Measurements from ENCODE around the gene AKAP6.
A peak's percentile ranks its signal among the peaks of the same experiment; 100 is the strongest.

AKAP6 gene

GRCh38 chr14:32802295-32802694 lies 473.2 kb downstream of the AKAP6 start:
- Mint-ChIP-seq H3K4me1 (no peaks in the 10 kb centered on the region), H3K27me3 (ENCODE audit: low read depth, poor library complexity) (no peaks in the 10 kb centered on the region), H3K4me3 (no peak overlapping the region), H3K27ac (no peak overlapping the region), H3K36me3 (ENCODE audit: low read depth) (peaks cover 21% of the 10 kb centered on the region), H3K9me3 (peaks cover 75% of the 10 kb centered on the region)
- no peak for DNase-seq
- TF ChIP-seq CTCF (IDR thresholded peaks at IDR 0.05) = no peak

DNA sequence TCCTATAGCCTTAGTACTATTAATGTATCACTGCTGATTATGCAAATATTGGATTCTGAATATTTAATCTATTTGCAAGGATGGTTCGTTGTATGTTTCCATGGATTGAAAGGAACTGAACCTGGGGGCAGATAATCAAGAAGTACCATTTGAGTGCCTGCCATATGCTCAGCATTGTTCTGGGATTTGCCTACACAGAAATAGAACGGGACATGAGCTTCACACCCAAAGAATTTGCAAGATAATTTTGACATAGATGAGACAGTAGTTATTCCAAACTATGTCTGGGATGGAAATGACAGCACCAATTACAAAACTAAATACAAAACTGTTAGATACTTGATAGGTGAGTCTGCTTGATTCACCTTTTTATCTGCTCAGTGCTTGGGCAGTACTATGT lies 476.9 kb downstream of the AKAP6 start:
- Mint-ChIP-seq H3K9me3 (peaks cover 47% of the 10 kb centered on the region), H3K36me3 (ENCODE audit: low read depth) (peaks cover 21% of the 10 kb centered on the region), H3K4me3 (no peak overlapping the region), H3K4me1 (peaks cover 26% of the 10 kb centered on the region), H3K27me3 (ENCODE audit: low read depth, poor library complexity) (no peaks in the 10 kb centered on the region), H3K27ac (no peak overlapping the region)
- DNase-seq = no peak
- TF ChIP-seq CTCF (IDR thresholded peaks at IDR 0.05) = no peak

DNA sequence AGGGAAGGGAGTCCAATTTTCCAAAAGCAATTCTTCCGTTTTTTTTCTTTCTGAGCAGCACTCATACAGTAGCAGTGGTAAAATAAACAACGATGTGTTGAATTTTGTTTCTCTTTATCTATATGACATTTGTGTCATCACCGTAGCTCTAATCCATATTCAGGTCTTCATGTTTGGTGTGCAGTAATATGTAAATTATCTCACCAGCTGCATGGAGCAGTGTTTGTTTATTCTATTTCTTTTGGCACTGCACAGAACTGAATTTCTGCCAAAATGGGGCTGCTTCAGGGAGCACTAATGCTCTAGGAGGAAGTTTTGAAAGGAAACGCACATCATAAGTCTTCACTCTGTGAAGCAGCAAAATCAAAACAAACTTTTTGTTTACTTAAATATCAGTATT lies 479.5 kb downstream of the AKAP6 start:
- peaks cover 26% of the 10 kb centered on the region for H3K9me3 Mint-ChIP-seq
- peaks cover 38% of the 10 kb centered on the region for H3K4me1 Mint-ChIP-seq
- H3K27ac Mint-ChIP-seq = no peak overlapping the region
- no peak for TF ChIP-seq CTCF (IDR thresholded peaks at IDR 0.05)
- no peaks in the 10 kb centered on the region for H3K27me3 Mint-ChIP-seq (ENCODE audit: low read depth, poor library complexity)
- H3K4me3 Mint-ChIP-seq = no peak overlapping the region
- H3K36me3 Mint-ChIP-seq (ENCODE audit: low read depth) = peaks cover 16% of the 10 kb centered on the region
- DNase-seq = no peak

DNA sequence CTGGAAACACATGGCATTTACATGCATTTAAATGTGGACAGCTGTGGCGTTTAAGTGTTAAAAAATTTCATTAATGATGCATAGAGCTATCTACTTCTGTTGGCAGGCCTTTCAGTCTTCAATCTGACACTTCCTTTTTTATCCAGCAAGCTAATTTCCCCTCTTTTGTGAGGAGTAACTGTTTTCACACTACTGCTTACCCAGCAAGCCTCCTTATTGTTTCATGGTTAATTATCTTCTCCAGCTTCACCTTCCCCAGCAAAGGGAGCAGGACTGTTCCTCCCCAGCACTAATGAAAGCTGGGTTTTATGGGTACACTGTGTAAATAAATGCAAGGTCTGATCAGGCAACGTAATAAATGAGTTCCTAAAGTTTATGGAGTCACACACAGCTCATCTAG lies 480.2 kb downstream of the AKAP6 start:
- no peak for DNase-seq
- Mint-ChIP-seq H3K4me1 (peaks cover 40% of the 10 kb centered on the region), H3K27ac (peak overlapping the region; percentile 97), H3K36me3 (ENCODE audit: low read depth) (peaks cover 10% of the 10 kb centered on the region), H3K4me3 (peak overlapping the region; percentile 23), H3K9me3 (peaks cover 19% of the 10 kb centered on the region), H3K27me3 (ENCODE audit: low read depth, poor library complexity) (no peaks in the 10 kb centered on the region)
- no peak for TF ChIP-seq CTCF (IDR thresholded peaks at IDR 0.05)

GRCh38 chr14:32813401-32813800 lies 484.3 kb downstream of the AKAP6 start:
- Mint-ChIP-seq H3K4me1 (peaks cover 51% of the 10 kb centered on the region), H3K4me3 (no peak overlapping the region), H3K36me3 (ENCODE audit: low read depth) (no peaks in the 10 kb centered on the region), H3K27ac (no peak overlapping the region), H3K27me3 (ENCODE audit: low read depth, poor library complexity) (no peaks in the 10 kb centered on the region), H3K9me3 (no peaks in the 10 kb centered on the region)
- DNase-seq = no peak
- TF ChIP-seq CTCF (IDR thresholded peaks at IDR 0.05) = no peak

DNA sequence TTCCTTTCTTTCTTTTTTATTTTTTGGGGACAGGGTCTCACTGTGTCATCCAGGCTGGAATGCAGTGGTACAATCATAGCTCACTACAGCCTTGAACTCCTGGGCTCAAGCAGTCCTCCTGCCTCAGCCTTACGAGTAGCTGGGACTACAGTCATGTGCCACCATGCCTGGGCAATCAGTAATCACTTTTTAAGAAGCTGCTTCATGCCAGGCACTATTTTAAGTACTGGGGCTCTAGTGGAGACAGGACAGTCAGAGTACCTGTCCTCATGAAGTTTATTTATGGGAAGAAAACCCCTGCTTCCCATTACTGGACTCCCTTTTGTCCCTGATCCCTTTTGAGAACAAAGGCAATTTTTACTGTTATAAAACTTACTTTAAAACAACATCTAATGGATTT lies 485.6 kb downstream of the AKAP6 start:
- Mint-ChIP-seq H3K4me1 (peaks cover 37% of the 10 kb centered on the region), H3K9me3 (no peaks in the 10 kb centered on the region), H3K27me3 (ENCODE audit: low read depth, poor library complexity) (no peaks in the 10 kb centered on the region), H3K36me3 (ENCODE audit: low read depth) (no peaks in the 10 kb centered on the region), H3K4me3 (no peak overlapping the region), H3K27ac (peak overlapping the region; percentile 69)
- DNase-seq = no peak
- TF ChIP-seq CTCF (IDR thresholded peaks at IDR 0.05) = no peak
